Fibroblast of the conjunctiva (primary cell): Measurements from ENCODE around the gene TAS2R16.

Source experiments
- DNase-seq: peaks from one replicate; pipeline ENCODE4 v3.0.0-alpha.2; 2010; ENCODE audit warnings: low read depth

TAS2R16 gene

GRCh38 chr7:122995600-122995999, at the start of gene TAS2R16:
TSS of gene TAS2R16 (minus strand) at chr7:122995700. CDS start at chr7:122995634, 66 bp downstream.
- no peak for DNase-seq

GRCh38 chr7:123043642-123044041, 48.1 kb upstream of the TAS2R16 start:
- no peak for DNase-seq

GRCh38 chr7:123041101-123041500, 45.6 kb upstream of the TAS2R16 start:
- no peak for DNase-seq

GRCh38 chr7:123039269-123039668, 43.8 kb upstream of the TAS2R16 start:
- no peak for DNase-seq

GRCh38 chr7:123034106-123034505, 38.6 kb upstream of the TAS2R16 start:
- DNase-seq, result no peak

- no peak for DNase-seq
These were observed 35.1 kb upstream of the TAS2R16 start for GRCh38 chr7:123030631-123031030.

- DNase-seq, result no peak
These were observed 32.8 kb upstream of the TAS2R16 start for GRCh38 chr7:123028339-123028738.

GRCh38 chr7:123026251-123026650, 30.8 kb upstream of the TAS2R16 start:
- DNase-seq, result no peak

GRCh38 chr7:123024989-123025758, 29.7 kb upstream of the TAS2R16 start:
- DNase-seq, result no peak

GRCh38 chr7:123023126-123023525, 27.6 kb upstream of the TAS2R16 start:
- DNase-seq, result no peak

- no peak for DNase-seq
These were observed 27.1 kb upstream of the TAS2R16 start for GRCh38 chr7:123022576-123022975.

- no peak for DNase-seq
These were observed 16.9 kb upstream of the TAS2R16 start for GRCh38 chr7:123012435-123012834.

- no peak for DNase-seq
These were observed 16.4 kb upstream of the TAS2R16 start for GRCh38 chr7:123011766-123012369.

- DNase-seq, result no peak
These were observed 9.4 kb upstream of the TAS2R16 start for GRCh38 chr7:123004931-123005330.

GRCh38 chr7:123003539-123004126, 8.1 kb upstream of the TAS2R16 start:
- no peak for DNase-seq

- no peak for DNase-seq
These were observed 5.9 kb downstream of the TAS2R16 start for GRCh38 chr7:122989577-122989976.

GRCh38 chr7:122989041-122989440, 6.5 kb downstream of the TAS2R16 start:
- DNase-seq, result no peak

GRCh38 chr7:122988333-122988732, 7.2 kb downstream of the TAS2R16 start:
- DNase-seq, result no peak

- no peak for DNase-seq
These were observed 8.0 kb downstream of the TAS2R16 start for GRCh38 chr7:122987463-122987862.

- DNase-seq, result no peak
These were observed 11.5 kb downstream of the TAS2R16 start for GRCh38 chr7:122984021-122984420.

GRCh38 chr7:122983261-122983660, 12.2 kb downstream of the TAS2R16 start:
- DNase-seq, result no peak

- DNase-seq, result no peak
These were observed 20.2 kb downstream of the TAS2R16 start for GRCh38 chr7:122975341-122975740.

- no peak for DNase-seq
These were observed 21.3 kb downstream of the TAS2R16 start for GRCh38 chr7:122974229-122974628.
